A549 treated with GW870086 at 1 μM for 4 hours (cell line): Measurements from ENCODE around the gene MCOLN1. TPM values are rescaled to one million over a fixed set of nuclear protein-coding genes. Genes with fewer than 3 reads are reported as not detected.

ENCODE experiments used
- total RNA-seq: library from RNA; stranded (reverse); fragments of 200-300 nt; extraction: Qiagen RNA extraction; gene quantifications from 5 replicates; pipeline ENCODE4 v1.2.3, GENCODE V29; 2022; ENCODE audit warnings: low read depth

The MCOLN1 gene
- 7.1 to 13.4 TPM (median 12.1 TPM) in 5 replicates for total RNA-seq

DNA sequence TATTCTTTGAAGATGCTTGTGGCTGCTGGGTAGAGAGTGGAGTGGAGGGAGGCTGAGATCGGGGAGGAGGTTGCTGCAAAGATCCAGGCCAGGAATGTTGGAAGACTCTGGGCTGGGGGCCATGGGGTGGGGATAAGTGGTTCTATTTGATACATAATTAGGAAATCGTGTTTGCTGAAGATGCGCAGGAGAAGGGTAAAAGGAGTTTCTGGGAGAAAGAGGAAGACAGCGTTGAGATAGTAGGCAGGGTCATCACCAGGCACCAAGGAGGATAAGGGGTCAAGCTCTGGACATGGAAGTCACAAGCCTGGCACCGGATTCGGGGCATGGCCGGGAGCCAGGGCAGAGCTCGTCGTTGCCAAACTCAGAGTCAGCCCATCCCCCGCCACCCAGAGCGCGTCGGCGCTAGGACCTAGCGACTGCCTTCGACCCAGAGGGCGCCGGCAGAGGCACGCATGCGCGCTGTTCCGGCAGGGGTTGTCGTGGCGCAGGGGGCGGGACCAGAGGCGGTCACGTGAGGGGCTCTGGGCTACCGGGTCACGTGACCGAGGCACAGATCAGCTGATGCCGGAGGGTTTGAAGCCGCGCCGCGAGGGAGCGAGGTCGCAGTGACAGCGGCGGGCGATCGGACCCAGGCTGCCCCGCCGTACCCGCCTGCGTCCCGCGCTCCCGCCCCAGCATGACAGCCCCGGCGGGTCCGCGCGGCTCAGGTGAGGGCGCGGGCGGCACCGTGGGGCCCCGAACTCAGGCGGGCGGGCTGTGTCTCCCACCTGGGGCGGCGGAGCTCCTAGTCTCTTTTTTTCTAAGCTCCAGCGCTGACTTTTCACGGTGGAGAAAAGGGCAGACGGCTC is at the start of gene MCOLN1:
Gene MCOLN1, plus strand, starts transcription at position 553 of the 851 bp plus-strand sequence. Its CDS starts 127 bp downstream, at position 680.

GRCh38 chr19:7488736-7489353 is 33.6 kb upstream of the MCOLN1 start, which contains the start of gene PEX11G:
Gene PEX11G (minus strand): TSS chr19:7489035. CDS start chr19:7489010, 25 bp downstream.

DNA sequence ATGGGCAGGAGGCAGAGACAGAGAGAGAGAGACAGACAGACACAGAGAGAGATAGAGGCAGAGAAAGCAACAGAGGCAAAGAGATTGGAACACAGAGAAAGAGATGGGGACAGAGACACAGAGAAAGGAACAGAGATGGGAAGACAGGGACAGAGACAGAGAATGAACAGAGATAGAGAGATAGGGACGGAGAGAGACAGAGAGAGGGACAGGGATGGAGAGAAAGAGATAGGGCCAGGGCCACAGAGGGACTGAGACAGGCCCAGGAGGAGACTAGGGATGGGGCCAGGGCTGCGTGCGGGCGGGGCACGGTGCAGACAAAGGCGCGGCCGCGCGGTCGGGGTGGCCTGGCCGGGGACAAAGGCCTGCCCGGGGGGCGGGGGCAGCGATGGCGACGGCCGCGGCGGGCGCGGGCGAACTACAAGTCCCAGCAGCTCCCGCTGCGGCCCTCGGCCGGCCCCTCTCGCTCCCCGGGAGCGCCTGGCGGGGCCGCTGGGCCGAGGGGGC is 6.7 kb upstream of the MCOLN1 start, which contains the start of gene ZNF358:
Gene ZNF358, plus strand, starts transcription at position 459 of the 507 bp plus-strand sequence. CDS start 3,140 bp downstream, outside the sequence.

DNA sequence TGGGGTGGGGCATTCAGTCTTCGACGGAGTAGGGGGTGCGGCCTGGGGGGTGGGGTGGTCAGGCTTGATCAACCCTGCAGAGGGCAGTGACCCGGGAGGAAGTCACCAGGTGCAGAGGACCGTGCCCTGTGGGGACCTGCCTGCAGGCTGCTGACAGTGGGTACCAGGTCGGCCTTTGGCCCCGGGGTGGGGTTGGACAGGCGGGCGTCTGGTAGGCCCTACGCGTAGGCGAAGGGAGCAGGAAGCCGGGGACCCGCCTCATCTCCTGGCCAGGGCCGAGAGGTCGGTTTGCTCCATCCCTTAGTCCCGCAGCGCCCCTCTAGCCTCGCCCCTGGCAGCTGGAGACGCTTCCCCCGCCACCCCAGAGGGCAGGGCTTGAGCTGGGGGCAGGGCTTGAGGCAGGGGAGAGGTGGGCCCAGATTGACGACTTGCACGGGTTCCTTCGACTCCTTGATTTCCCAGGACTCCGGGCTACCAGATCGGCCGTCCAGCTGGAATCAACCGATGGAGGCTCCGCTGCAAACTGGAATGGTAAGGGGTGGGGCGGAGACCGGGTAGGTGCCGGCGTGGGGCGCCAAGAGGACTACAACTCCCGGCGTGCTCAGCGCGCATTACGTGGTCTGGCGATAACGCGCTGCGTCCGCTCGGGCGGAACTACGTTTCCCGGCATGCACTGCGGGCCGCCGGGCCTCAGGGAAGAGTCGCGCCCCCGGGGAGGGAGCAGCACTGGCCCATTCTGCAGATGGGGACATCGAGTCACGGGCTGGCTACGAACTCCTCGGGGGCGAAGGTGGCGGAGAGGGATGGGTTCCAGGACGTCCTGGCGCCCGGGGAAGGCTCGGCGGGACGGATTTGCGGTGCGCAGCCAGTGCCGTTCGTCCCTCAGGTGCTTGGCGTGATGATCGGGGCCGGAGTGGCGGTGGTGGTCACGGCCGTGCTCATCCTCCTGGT is 12.9 kb downstream of the MCOLN1 start, which contains the start of gene PNPLA6:
Gene PNPLA6, plus strand, starts transcription at position 671 of the 951 bp plus-strand sequence. Its CDS starts 72 bp downstream, at position 743.

Other genes with a start within 250 kb of the MCOLN1 start
- 1.8 to 3.3 TPM (median 3.1 TPM) in 5 replicates for gene INSR, start 228.2 kb upstream of the MCOLN1 start, total RNA-seq
- gene ARHGEF18, start 173.7 kb upstream of the MCOLN1 start, total RNA-seq, result 54.5 to 68.1 TPM (median 66.5 TPM) in 5 replicates
- gene PEX11G, start 33.6 kb upstream of the MCOLN1 start, total RNA-seq, result 1.6 to 2.4 TPM (median 2.1 TPM) in 5 replicates
- 15.8 to 19.1 TPM (median 17.3 TPM) in 5 replicates for gene ZNF358, start 6.5 kb upstream of the MCOLN1 start, total RNA-seq
- 29.3 to 37.6 TPM (median 34.5 TPM) in 5 replicates for gene PNPLA6, start 13.1 kb downstream of the MCOLN1 start, total RNA-seq
- gene CAMSAP3, start 73.2 kb downstream of the MCOLN1 start, total RNA-seq, result 4.0 to 5.8 TPM (median 5.0 TPM) in 5 replicates
- gene XAB2, start 106.9 kb downstream of the MCOLN1 start, total RNA-seq, result 21.3 to 25.7 TPM (median 24.5 TPM) in 5 replicates
- gene PET100, start 107.2 kb downstream of the MCOLN1 start, total RNA-seq, result 50.7 to 71.4 TPM (median 57.1 TPM) in 5 replicates
- not detected in 5 replicates for gene PCP2, start 111.1 kb downstream of the MCOLN1 start, total RNA-seq
- 32.9 to 41.8 TPM (median 40.6 TPM) in 5 replicates for gene STXBP2, start 114.5 kb downstream of the MCOLN1 start, total RNA-seq
- gene RETN, start 146.4 kb downstream of the MCOLN1 start, total RNA-seq, result not detected in 5 replicates
- not detected in 5 replicates for gene MCEMP1, start 154.5 kb downstream of the MCOLN1 start, total RNA-seq
- 52.4 to 111 TPM (median 106 TPM) in 5 replicates for gene TRAPPC5, start 158.2 kb downstream of the MCOLN1 start, total RNA-seq
- not detected in 5 replicates for gene FCER2, start 179.5 kb downstream of the MCOLN1 start, total RNA-seq
- not detected in 5 replicates for gene CLEC4G, start 209.5 kb downstream of the MCOLN1 start, total RNA-seq
- not detected in 5 replicates for gene CD209, start 224.9 kb downstream of the MCOLN1 start, total RNA-seq
- not detected in 5 replicates for gene CLEC4M, start 240.6 kb downstream of the MCOLN1 start, total RNA-seq